Effector memory CD4-positive, alpha-beta T cell (primary cell): ENCODE data around the gene ZNF83.
"Not testable (repeated sequence)": the region's sequence is repeated elsewhere in the genome, so short reads cannot be mapped to it uniquely, and the experiment has no call there.

Experiments used
- DNase-seq, 3 donors: peaks; one replicate each; pipeline ENCODE4 v3.0.0-alpha.2; 2020
- H3K27ac ChIP-seq: 2 replicates; pipeline ENCODE4 v1.7.0; 2013; ENCODE audit warnings: mild to moderate bottlenecking, low read length, moderate library complexity; ENCODE audit not compliant: insufficient read depth, poor library complexity, severe bottlenecking
- H3K27me3 ChIP-seq: replicated peaks from 2 replicates; pipeline ENCODE4 v1.7.0; 2013; ENCODE audit warnings: mild to moderate bottlenecking, low read length; ENCODE audit not compliant: insufficient read depth, control insufficient read depth, poor library complexity, severe bottlenecking
- H3K36me3 ChIP-seq: 2 replicates; pipeline ENCODE4 v1.7.0; 2013; ENCODE audit warnings: mild to moderate bottlenecking, low read length, moderate library complexity; ENCODE audit not compliant: control insufficient read depth, insufficient read depth
- H3K4me1 ChIP-seq: 2 replicates; pipeline ENCODE4 v1.7.0; 2013; ENCODE audit warnings: low read length, mild to moderate bottlenecking; ENCODE audit not compliant: control insufficient read depth, insufficient read depth, poor library complexity, severe bottlenecking
- H3K4me3 ChIP-seq: 2 replicates; pipeline ENCODE4 v1.7.0; 2013; ENCODE audit warnings: low read length, low read depth, mild to moderate bottlenecking; ENCODE audit not compliant: insufficient read depth, poor library complexity, severe bottlenecking
- H3K9me3 ChIP-seq: 2 replicates; pipeline ENCODE4 v1.7.0; 2013; ENCODE audit warnings: mild to moderate bottlenecking, low read length, moderate library complexity; ENCODE audit not compliant: control insufficient read depth

ZNF83 gene

GRCh38 chr19:52648336-52649016, 10.3 kb upstream of the ZNF83 start:
- no peaks in the 10 kb centered on the region for H3K27me3 ChIP-seq
- no peak overlapping the region for H3K4me3 ChIP-seq
- DNase-seq, result no peak
- H3K9me3 ChIP-seq, result peaks cover 9% of the 10 kb centered on the region
- H3K36me3 ChIP-seq, result peaks cover 8% of the 10 kb centered on the region
- H3K27ac ChIP-seq, result no peak overlapping the region
- no peaks in the 10 kb centered on the region for H3K4me1 ChIP-seq

GRCh38 chr19:52646571-52647217, 8.5 kb upstream of the ZNF83 start:
- no peak for DNase-seq
- no peak overlapping the region for H3K27ac ChIP-seq
- peaks cover 9% of the 10 kb centered on the region for H3K9me3 ChIP-seq
- no peaks in the 10 kb centered on the region for H3K36me3 ChIP-seq
- H3K4me3 ChIP-seq, result no peak overlapping the region
- no peaks in the 10 kb centered on the region for H3K4me1 ChIP-seq
- H3K27me3 ChIP-seq, result no peaks in the 10 kb centered on the region

DNA sequence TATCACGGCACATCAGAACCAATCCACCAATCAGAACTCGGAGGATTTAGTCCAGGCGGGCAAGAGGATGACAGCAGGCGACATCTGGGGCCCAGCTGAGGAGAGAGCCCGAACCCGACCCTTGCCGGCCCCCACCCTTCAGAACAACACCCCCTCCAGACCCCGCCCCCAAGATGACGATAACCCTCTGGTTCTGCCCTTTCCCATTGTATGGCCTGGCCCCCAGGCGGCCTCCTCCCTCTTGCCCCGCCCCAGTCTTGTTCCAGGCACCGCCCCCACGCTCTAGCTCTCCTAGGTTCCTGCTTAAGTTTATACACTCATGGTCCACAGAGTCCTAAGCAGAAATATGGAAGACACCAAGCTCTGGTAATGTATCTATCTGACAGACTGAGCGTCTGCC, 2.8 kb upstream of the ZNF83 start:
- Histone ChIP-seq H3K36me3 (no peaks in the 10 kb centered on the region), H3K4me3 (no peak overlapping the region), H3K27me3 (no peaks in the 10 kb centered on the region), H3K9me3 (no peaks in the 10 kb centered on the region), H3K4me1 (peaks cover 4% of the 10 kb centered on the region), H3K27ac (no peak overlapping the region)
- DNase-seq, result no peak

- DNase-seq, result no peak
- Histone ChIP-seq H3K4me3 (no peak overlapping the region), H3K27ac (no peak overlapping the region), H3K36me3 (no peaks in the 10 kb centered on the region), H3K27me3 (no peaks in the 10 kb centered on the region), H3K4me1 (peaks cover 4% of the 10 kb centered on the region), H3K9me3 (no peaks in the 10 kb centered on the region)
These were observed 1.8 kb upstream of the ZNF83 start for GRCh38 chr19:52639996-52640395.

DNA sequence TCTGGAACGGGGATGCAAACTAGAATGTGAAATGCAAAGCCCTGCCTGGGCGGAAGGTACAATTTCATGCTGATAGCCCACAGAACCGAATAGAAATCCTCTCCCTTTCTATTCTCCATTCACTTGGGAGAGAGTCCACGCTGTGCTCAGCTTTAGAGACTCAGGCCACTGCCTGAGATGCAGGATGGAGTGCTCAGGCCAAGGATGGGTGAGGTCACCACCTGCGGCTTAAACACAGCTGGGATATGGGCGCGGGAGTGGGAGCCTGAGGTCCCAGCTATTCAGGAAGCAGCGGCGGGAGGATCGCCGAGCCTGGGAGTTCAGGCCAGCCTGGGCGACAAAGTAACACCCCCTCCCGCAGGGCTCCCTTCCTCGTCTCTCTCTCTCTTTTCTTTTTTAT, 446 bp upstream of the ZNF83 start:
- peak in 1 of 3 donors; percentile 1 for DNase-seq
- Histone ChIP-seq H3K27ac (no peak overlapping the region), H3K36me3 (no peaks in the 10 kb centered on the region)

GRCh38 chr19:52635786-52636570, 2.2 kb downstream of the ZNF83 start:
- no peak overlapping the region for H3K27ac ChIP-seq

More for the DNA sequence above, 446 bp upstream of the ZNF83 start:
- H3K4me1 ChIP-seq, result peaks cover 4% of the 10 kb centered on the region
- no peaks in the 10 kb centered on the region for H3K27me3 ChIP-seq
- H3K4me3 ChIP-seq, result peak overlapping the region; percentile 93
- no peaks in the 10 kb centered on the region for H3K9me3 ChIP-seq

GRCh38 chr19:52627441-52627840, 10.7 kb downstream of the ZNF83 start:
- not testable (repeated sequence) for H3K9me3 ChIP-seq, DNase-seq, H3K4me1 ChIP-seq, H3K27ac ChIP-seq, H3K27me3 ChIP-seq, H3K4me3 ChIP-seq
- peaks cover 33% of the 10 kb centered on the region for H3K36me3 ChIP-seq

More at GRCh38 chr19:52635786-52636570, 2.2 kb downstream of the ZNF83 start:
- H3K27me3 ChIP-seq, result no peaks in the 10 kb centered on the region
- no peak overlapping the region for H3K4me3 ChIP-seq
- no peak for DNase-seq
- H3K9me3 ChIP-seq, result no peaks in the 10 kb centered on the region
- H3K36me3 ChIP-seq, result no peaks in the 10 kb centered on the region
- H3K4me1 ChIP-seq, result peaks cover 4% of the 10 kb centered on the region

GRCh38 chr19:52626915-52627314, 11.2 kb downstream of the ZNF83 start:
- no peak overlapping the region for H3K4me3 ChIP-seq
- H3K36me3 ChIP-seq, result peaks cover 38% of the 10 kb centered on the region
- H3K4me1 ChIP-seq, result no peaks in the 10 kb centered on the region
- H3K27ac ChIP-seq, result no peak overlapping the region
- no peak for DNase-seq
- H3K27me3 ChIP-seq, result no peaks in the 10 kb centered on the region
- no peaks in the 10 kb centered on the region for H3K9me3 ChIP-seq

DNA sequence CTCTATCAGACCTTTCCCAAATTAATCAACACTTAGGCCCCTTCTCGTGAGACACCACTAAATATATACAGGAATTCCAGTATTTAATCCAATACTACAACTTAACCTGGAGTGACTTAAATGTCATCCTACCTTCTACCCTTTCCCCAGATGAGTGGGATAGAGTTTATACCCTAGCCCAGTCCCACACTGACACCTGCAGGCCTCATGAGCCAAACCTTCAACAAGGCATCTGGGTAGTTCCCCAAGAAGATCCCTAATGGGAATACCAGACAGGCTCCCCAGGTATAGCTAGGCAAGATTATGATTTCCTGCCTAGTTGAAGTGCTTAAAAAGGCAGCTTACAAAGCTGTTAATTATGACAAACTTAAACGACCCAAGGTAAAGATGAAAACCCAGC, 15.9 kb downstream of the ZNF83 start:
- Histone ChIP-seq H3K9me3 (no peaks in the 10 kb centered on the region), H3K4me3 (no peak overlapping the region), H3K27me3 (no peaks in the 10 kb centered on the region), H3K36me3 (peaks cover 53% of the 10 kb centered on the region), H3K4me1 (no peaks in the 10 kb centered on the region), H3K27ac (no peak overlapping the region)
- DNase-seq, result no peak

- DNase-seq, result no peak
- Histone ChIP-seq H3K4me3 (no peak overlapping the region), H3K9me3 (no peaks in the 10 kb centered on the region), H3K36me3 (peaks cover 50% of the 10 kb centered on the region), H3K4me1 (no peaks in the 10 kb centered on the region), H3K27me3 (no peaks in the 10 kb centered on the region), H3K27ac (no peak overlapping the region)
These were observed 16.8 kb downstream of the ZNF83 start for GRCh38 chr19:52621376-52621775.
